WTC11 (cell line): ENCODE data around the gene MAGEA4. TPM values are rescaled to one million over a fixed set of nuclear protein-coding genes. Genes with fewer than 3 reads are reported as not detected.

ENCODE experiments used
- ATAC-seq: fragments of 200-7000 bp; cut with Tn5 transposase; 2 replicates; pipeline ENCODE4 v1.10.0; 2021; ENCODE audit warnings: mild to moderate bottlenecking, moderate library complexity
- Bru-seq: library from RNA; stranded (reverse); fragments of 400-500 nt; gene quantifications from one replicate; lab custom pipeline; 2021; lab: Mats Ljungman, UMichigan
- CTCF ChIA-PET: fragments of 300-600 bp; sonication (Branson Sonifier 250); formaldehyde crosslinking; loops from one replicate; lab custom pipeline; 2021; ENCODE audit warnings: antibody characterized with exemption; lab: Charles Lee
- POLR2A ChIA-PET: fragments of 350-600 bp; sonication (Branson Sonifier 250); formaldehyde crosslinking; loops from one replicate; lab custom pipeline; 2021; ENCODE audit warnings: antibody characterized with exemption; lab: Charles Lee
- DNase-seq: peaks from one replicate; pipeline ENCODE4 v3.0.0; 2021; ENCODE audit warnings: low spot score
- H3K27ac Mint-ChIP-seq: 2 replicates; pipeline ENCODE4 v1.8.0; 2021; ENCODE audit warnings: mixed read lengths
- H3K27me3 Mint-ChIP-seq: 2 replicates; pipeline ENCODE4 v1.8.0; 2021; ENCODE audit warnings: low read depth, mild to moderate bottlenecking, moderate library complexity, mixed read lengths
- H3K36me3 Mint-ChIP-seq: 2 replicates; pipeline ENCODE4 v1.8.0; 2021; ENCODE audit warnings: mixed read lengths
- H3K4me1 Mint-ChIP-seq: 2 replicates; pipeline ENCODE4 v1.8.0; 2022; ENCODE audit warnings: mixed read lengths
- H3K4me3 Mint-ChIP-seq: 2 replicates; pipeline ENCODE4 v1.8.0; 2021; ENCODE audit warnings: mild to moderate bottlenecking, moderate library complexity, mixed read lengths
- H3K9me3 Mint-ChIP-seq: 2 replicates; pipeline ENCODE4 v1.8.0; 2021; ENCODE audit warnings: mixed read lengths
- ATF3 ChIP-seq: sonication (generic); formaldehyde crosslinking; conservative IDR thresholded peaks from 2 replicates; pipeline ENCODE4 v1.8.1; 2022; ENCODE audit warnings: mild to moderate bottlenecking, missing genetic modification reagents
- ATF6 ChIP-seq: sonication (generic); formaldehyde crosslinking; IDR thresholded peaks from 2 replicates; pipeline ENCODE4 v1.8.1; 2023; ENCODE audit warnings: mild to moderate bottlenecking, missing genetic modification reagents
- E2F4 ChIP-seq: sonication (generic); formaldehyde crosslinking; IDR thresholded peaks from 2 replicates; pipeline ENCODE4 v1.8.1; 2022; ENCODE audit warnings: low read depth, mild to moderate bottlenecking, moderate library complexity, missing genetic modification reagents, borderline replicate concordance
- EMX1 ChIP-seq: fragments of 250-450 bp; sonication (Bioruptor Pico); IDR thresholded peaks from 2 replicates; pipeline ENCODE4 v1.8.0; 2021; ENCODE audit warnings: mild to moderate bottlenecking
- ERG ChIP-seq: fragments of 250-450 bp; sonication (Bioruptor Pico); IDR thresholded peaks from 2 replicates; pipeline ENCODE4 v1.8.0; 2021; ENCODE audit warnings: mild to moderate bottlenecking
- ETV6 ChIP-seq: sonication (generic); formaldehyde crosslinking; IDR thresholded peaks from 2 replicates; pipeline ENCODE4 v1.8.1; 2022; ENCODE audit warnings: mild to moderate bottlenecking, missing genetic modification reagents
- GTF2I ChIP-seq: fragments of 250-450 bp; sonication (Bioruptor Pico); conservative IDR thresholded peaks from 2 replicates; pipeline ENCODE4 v1.4.0; 2021; ENCODE audit warnings: mild to moderate bottlenecking
- JAZF1 ChIP-seq: fragments of 250-450 bp; sonication (Bioruptor Pico); IDR thresholded peaks from 2 replicates; pipeline ENCODE4 v1.9.0; 2021; ENCODE audit warnings: moderate library complexity, mild to moderate bottlenecking, inconsistent platforms
- NFATC4 ChIP-seq: fragments of 250-450 bp; sonication (Bioruptor Pico); IDR thresholded peaks from 2 replicates; pipeline ENCODE4 v1.9.0; 2021; ENCODE audit warnings: mild to moderate bottlenecking
- NFE2L1 ChIP-seq: sonication (generic); formaldehyde crosslinking; IDR thresholded peaks from 2 replicates; pipeline ENCODE4 v1.8.1; 2023; ENCODE audit warnings: missing genetic modification reagents
- NR2C2 ChIP-seq: sonication (generic); formaldehyde crosslinking; IDR thresholded peaks from 2 replicates; pipeline ENCODE4 v1.8.0; 2022; ENCODE audit warnings: mild to moderate bottlenecking, missing genetic modification reagents
- ZBTB21 ChIP-seq: sonication (generic); formaldehyde crosslinking; IDR thresholded peaks from 2 replicates; pipeline ENCODE4 v1.8.1; 2023; ENCODE audit warnings: mild to moderate bottlenecking, missing genetic modification reagents, borderline replicate concordance
- ZNF423 ChIP-seq: fragments of 250-450 bp; sonication (Bioruptor Pico); IDR thresholded peaks from 2 replicates; pipeline ENCODE4 v2.1.2; 2022; ENCODE audit warnings: mild to moderate bottlenecking, moderate library complexity
- ZNF671 ChIP-seq: fragments of 250-450 bp; sonication (Bioruptor Pico); IDR thresholded peaks from 2 replicates; pipeline ENCODE4 v1.8.0; 2021; ENCODE audit warnings: mild to moderate bottlenecking
- long read RNA-seq, 3 experiments: library from RNA in 1 of 3; library from capped mRNA in 1 of 3; library from polyadenylated mRNA in 1 of 3; unstranded in 2 of 3; stranded (forward) in 1 of 3; transcript quantifications; one replicate each; pipeline ENCODE4 v2.0.0, GENCODE V29; 2021
- total RNA-seq: library from RNA; stranded (reverse); gene quantifications from 3 replicates; pipeline ENCODE4 v1.2.3, GENCODE V29; 2021
- TF ChIP-seq, protein P1 (sequence below): sonication (generic); formaldehyde crosslinking; IDR thresholded peaks from 2 replicates; pipeline ENCODE4 v1.8.1; 2023; ENCODE audit warnings: mild to moderate bottlenecking, missing genetic modification reagents
- TF ChIP-seq, protein P2 (sequence below): fragments of 250-450 bp; sonication (Bioruptor Pico); IDR thresholded peaks from 2 replicates; pipeline ENCODE4 v1.9.0; 2021; ENCODE audit warnings: mild to moderate bottlenecking
- TF ChIP-seq, protein P3 (sequence below): fragments of 250-450 bp; sonication (Bioruptor Pico); IDR thresholded peaks from 2 replicates; pipeline ENCODE4 v1.9.0; 2021; ENCODE audit warnings: moderate library complexity, mild to moderate bottlenecking, inconsistent platforms, borderline replicate concordance
- TF ChIP-seq, protein P4 (sequence below): fragments of 250-450 bp; sonication (Bioruptor Pico); IDR thresholded peaks from 2 replicates; pipeline ENCODE4 v1.9.0; 2021; ENCODE audit warnings: mild to moderate bottlenecking, borderline replicate concordance

The MAGEA4 gene
- total RNA-seq: 3.2 to 11.4 TPM (median 11.3 TPM) in 3 replicates
- percentile 36 among the genes with signal in this experiment for Bru-seq, nascent RNA
- long read RNA-seq, experiment 1, transcript MAGEA4-208 (3 exons, 914 nt): minor isoform, 5 of 43 reads
- long read RNA-seq, experiment 1, transcript MAGEA4-214 (3 exons, 990 nt): minor isoform, 7 of 43 reads
- long read RNA-seq, experiment 1, transcript MAGEA4-202 (3 exons, 1,773 nt): major isoform, 11 of 43 reads
- long read RNA-seq, experiment 1, partial matches to known transcripts: 9 of 43 reads
- long read RNA-seq, experiment 1, other reads (novel, unspliced or antisense): 5 of 43 reads
- long read RNA-seq, experiment 2, partial matches to known transcripts: 3 of 14 reads
- long read RNA-seq, experiment 2, other reads (novel, unspliced or antisense): 3 of 14 reads
- long read RNA-seq, experiment 3, transcript MAGEA4-208 (3 exons, 914 nt): major isoform, 5 of 26 reads
- long read RNA-seq, experiment 3, partial matches to known transcripts: 0 of 26 reads
- long read RNA-seq, experiment 3, other reads (novel, unspliced or antisense): 12 of 26 reads

DNA sequence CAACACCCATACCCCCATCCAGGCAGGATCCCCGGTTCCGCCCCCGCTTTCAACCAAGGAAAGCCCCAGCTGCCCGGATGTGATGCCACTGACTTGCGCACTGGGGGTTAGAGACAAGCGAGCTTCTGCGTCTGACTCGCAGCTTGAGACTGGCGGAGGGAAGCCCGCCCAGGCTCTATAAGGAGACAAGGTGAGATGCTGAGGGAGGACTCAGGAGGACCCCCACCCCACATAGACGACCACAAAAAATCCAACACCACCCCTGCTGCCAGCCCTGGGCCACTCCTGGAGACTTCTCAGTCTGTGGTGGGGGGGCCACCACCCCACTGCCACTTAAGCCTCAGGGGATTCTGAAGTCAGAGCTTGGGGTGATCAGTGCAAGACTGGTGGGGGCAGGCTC lies at the start of gene MAGEA4:
TSS of gene MAGEA4 (plus strand) at position 110 of the 400 bp plus-strand sequence. CDS start 10,776 bp downstream, outside the sequence.
- POLR2A ChIA-PET: no interaction called here
- TF ChIP-seq ERG (no peak), E2F4 (CRISPR knock-in tag) (no peak), ZNF423 (CRISPR knock-in tag) (no peak), GTF2I (no peak), EMX1 (CRISPR knock-in tag) (no peak), ATF6 (CRISPR knock-in tag) (no peak), ETV6 (CRISPR knock-in tag) (no peak), ZNF671 (CRISPR knock-in tag) (no peak), NR2C2 (no peak), ATF3 (CRISPR knock-in tag) (no peak)
- TF ChIP-seq, protein P1, sequence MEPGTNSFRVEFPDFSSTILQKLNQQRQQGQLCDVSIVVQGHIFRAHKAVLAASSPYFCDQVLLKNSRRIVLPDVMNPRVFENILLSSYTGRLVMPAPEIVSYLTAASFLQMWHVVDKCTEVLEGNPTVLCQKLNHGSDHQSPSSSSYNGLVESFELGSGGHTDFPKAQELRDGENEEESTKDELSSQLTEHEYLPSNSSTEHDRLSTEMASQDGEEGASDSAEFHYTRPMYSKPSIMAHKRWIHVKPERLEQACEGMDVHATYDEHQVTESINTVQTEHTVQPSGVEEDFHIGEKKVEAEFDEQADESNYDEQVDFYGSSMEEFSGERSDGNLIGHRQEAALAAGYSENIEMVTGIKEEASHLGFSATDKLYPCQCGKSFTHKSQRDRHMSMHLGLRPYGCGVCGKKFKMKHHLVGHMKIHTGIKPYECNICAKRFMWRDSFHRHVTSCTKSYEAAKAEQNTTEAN (CRISPR knock-in tag): no peak
- TF ChIP-seq, all 79 proteins: peak for 0

DNA sequence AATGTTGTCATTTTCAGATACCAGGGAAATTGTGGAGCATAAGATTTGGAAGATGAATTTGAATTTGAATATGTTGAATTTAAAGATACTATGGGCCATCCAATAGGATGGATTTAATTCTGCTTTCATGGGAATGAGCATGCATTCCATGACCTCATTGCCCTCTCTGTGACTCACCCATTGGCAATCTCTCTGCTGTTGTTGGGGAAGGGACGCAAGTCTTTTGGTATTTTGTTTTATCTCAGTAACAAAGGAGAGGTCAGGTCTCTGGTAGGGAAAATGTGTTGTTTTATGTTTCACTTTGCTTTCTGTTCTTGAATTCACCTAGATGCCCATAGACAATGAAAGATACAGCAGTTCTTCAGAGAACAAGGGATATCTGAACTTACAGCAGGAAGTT lies 42.1 kb upstream of the MAGEA4 start:
- ATAC-seq: no peak
- POLR2A ChIA-PET: no interaction called here
- TF ChIP-seq, protein P2, sequence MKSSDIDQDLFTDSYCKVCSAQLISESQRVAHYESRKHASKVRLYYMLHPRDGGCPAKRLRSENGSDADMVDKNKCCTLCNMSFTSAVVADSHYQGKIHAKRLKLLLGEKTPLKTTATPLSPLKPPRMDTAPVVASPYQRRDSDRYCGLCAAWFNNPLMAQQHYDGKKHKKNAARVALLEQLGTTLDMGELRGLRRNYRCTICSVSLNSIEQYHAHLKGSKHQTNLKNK: no peak
- TF ChIP-seq NFATC4 (CRISPR knock-in tag): no peak
- TF ChIP-seq, all 79 proteins: peak for 0
- DNase-seq: no peak
- H3K4me3 Mint-ChIP-seq: no peak overlapping the region
- no peaks in the 10 kb centered on the region for H3K4me1 Mint-ChIP-seq
- H3K36me3 Mint-ChIP-seq: no peaks in the 10 kb centered on the region
- H3K27me3 Mint-ChIP-seq: no peaks in the 10 kb centered on the region; the same call in 1 of the 2 replicates
- CTCF ChIA-PET: no interaction called here
- H3K27ac Mint-ChIP-seq: no peak overlapping the region
- H3K9me3 Mint-ChIP-seq: peaks cover 5% of the 10 kb centered on the region

More for the DNA sequence above, at the start of gene MAGEA4:
- H3K36me3 Mint-ChIP-seq: no peaks in the 10 kb centered on the region
- no peak within 1 kb of the TSS for H3K27ac Mint-ChIP-seq
- H3K4me3 Mint-ChIP-seq: no peak within 1 kb of the TSS
- no peaks in the 10 kb centered on the region for H3K4me1 Mint-ChIP-seq
- ATAC-seq: no peak
- no peaks in the 10 kb centered on the region for H3K27me3 Mint-ChIP-seq
- DNase-seq: no peak
- CTCF ChIA-PET: no interaction called here
- H3K9me3 Mint-ChIP-seq: no peaks in the 10 kb centered on the region

GRCh38 chrX:151871244-151871643 lies 41.4 kb upstream of the MAGEA4 start:
- peaks cover 5% of the 10 kb centered on the region for H3K9me3 Mint-ChIP-seq
- CTCF ChIA-PET: no interaction called here
- H3K36me3 Mint-ChIP-seq: no peaks in the 10 kb centered on the region
- no peaks in the 10 kb centered on the region for H3K4me1 Mint-ChIP-seq
- POLR2A ChIA-PET: no interaction called here
- no peak overlapping the region for H3K4me3 Mint-ChIP-seq
- H3K27ac Mint-ChIP-seq: no peak overlapping the region
- no peaks in the 10 kb centered on the region; the same call in 1 of the 2 replicates for H3K27me3 Mint-ChIP-seq
- ATAC-seq (no peak), DNase-seq (no peak)
- TF ChIP-seq ZNF423 (CRISPR knock-in tag): no peak
- TF ChIP-seq, protein P2: no peak
- TF ChIP-seq, protein P3, sequence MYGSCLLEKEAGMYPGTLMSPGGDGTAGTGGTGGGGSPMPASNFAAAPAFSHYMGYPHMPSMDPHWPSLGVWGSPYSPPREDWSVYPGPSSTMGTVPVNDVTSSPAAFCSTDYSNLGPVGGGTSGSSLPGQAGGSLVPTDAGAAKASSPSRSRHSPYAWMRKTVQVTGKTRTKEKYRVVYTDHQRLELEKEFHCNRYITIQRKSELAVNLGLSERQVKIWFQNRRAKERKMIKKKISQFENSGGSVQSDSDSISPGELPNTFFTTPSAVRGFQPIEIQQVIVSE (CRISPR knock-in tag): no peak
- TF ChIP-seq JAZF1 (CRISPR knock-in tag): no peak
- no peak for TF ChIP-seq ETV6 (CRISPR knock-in tag)
- TF ChIP-seq EMX1 (CRISPR knock-in tag): no peak
- no peak for TF ChIP-seq ZBTB21 (CRISPR knock-in tag)
- TF ChIP-seq, protein P4, sequence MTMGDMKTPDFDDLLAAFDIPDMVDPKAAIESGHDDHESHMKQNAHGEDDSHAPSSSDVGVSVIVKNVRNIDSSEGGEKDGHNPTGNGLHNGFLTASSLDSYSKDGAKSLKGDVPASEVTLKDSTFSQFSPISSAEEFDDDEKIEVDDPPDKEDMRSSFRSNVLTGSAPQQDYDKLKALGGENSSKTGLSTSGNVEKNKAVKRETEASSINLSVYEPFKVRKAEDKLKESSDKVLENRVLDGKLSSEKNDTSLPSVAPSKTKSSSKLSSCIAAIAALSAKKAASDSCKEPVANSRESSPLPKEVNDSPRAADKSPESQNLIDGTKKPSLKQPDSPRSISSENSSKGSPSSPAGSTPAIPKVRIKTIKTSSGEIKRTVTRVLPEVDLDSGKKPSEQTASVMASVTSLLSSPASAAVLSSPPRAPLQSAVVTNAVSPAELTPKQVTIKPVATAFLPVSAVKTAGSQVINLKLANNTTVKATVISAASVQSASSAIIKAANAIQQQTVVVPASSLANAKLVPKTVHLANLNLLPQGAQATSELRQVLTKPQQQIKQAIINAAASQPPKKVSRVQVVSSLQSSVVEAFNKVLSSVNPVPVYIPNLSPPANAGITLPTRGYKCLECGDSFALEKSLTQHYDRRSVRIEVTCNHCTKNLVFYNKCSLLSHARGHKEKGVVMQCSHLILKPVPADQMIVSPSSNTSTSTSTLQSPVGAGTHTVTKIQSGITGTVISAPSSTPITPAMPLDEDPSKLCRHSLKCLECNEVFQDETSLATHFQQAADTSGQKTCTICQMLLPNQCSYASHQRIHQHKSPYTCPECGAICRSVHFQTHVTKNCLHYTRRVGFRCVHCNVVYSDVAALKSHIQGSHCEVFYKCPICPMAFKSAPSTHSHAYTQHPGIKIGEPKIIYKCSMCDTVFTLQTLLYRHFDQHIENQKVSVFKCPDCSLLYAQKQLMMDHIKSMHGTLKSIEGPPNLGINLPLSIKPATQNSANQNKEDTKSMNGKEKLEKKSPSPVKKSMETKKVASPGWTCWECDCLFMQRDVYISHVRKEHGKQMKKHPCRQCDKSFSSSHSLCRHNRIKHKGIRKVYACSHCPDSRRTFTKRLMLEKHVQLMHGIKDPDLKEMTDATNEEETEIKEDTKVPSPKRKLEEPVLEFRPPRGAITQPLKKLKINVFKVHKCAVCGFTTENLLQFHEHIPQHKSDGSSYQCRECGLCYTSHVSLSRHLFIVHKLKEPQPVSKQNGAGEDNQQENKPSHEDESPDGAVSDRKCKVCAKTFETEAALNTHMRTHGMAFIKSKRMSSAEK: no peak
- TF ChIP-seq NFE2L1 (CRISPR knock-in tag): no peak
